Thymus (tissue), 11 donors: ENCODE measurements around the gene GPR108. TPM values are rescaled to one million over a fixed set of nuclear protein-coding genes. Genes with fewer than 3 reads are reported as not detected.

Source experiments
- DNase-seq, 9 donors: peaks; one replicate each; pipeline ENCODE4 v3.0.0-alpha.2; 2013; ENCODE audit warnings: low spot score in 9 of 9, low read depth in 6 of 9, missing footprints in 1 of 9
- H3K27ac ChIP-seq, 2 donors: one replicate each; pipeline ENCODE4 v1.5.1; 2013; ENCODE audit warnings: control low read depth in 1 of 2, low read depth in 1 of 2, low read length in 1 of 2, mild to moderate bottlenecking in 1 of 2, moderate library complexity in 1 of 2
- H3K27me3 ChIP-seq, 2 donors: one replicate each; pipeline ENCODE4 v1.5.1; 2013; ENCODE audit warnings: low read length in 1 of 2; ENCODE audit not compliant: control insufficient read depth in 2 of 2, insufficient read depth in 1 of 2
- H3K36me3 ChIP-seq, 2 donors: one replicate each; pipeline ENCODE4 v1.5.1; 2013; ENCODE audit warnings: low read length in 1 of 2, mild to moderate bottlenecking in 1 of 2, moderate library complexity in 1 of 2; ENCODE audit not compliant: control insufficient read depth in 2 of 2, insufficient read depth in 2 of 2
- H3K4me1 ChIP-seq, 2 donors: one replicate each; pipeline ENCODE4 v1.5.1; 2013; ENCODE audit warnings: low read length in 2 of 2; ENCODE audit not compliant: control insufficient read depth in 2 of 2, insufficient read depth in 2 of 2
- H3K4me3 ChIP-seq, 2 donors: one replicate each; pipeline ENCODE4 v1.5.1; 2013; ENCODE audit warnings: low read length in 2 of 2, control low read depth in 1 of 2, mild to moderate bottlenecking in 1 of 2
- H3K9me3 ChIP-seq, 2 donors: one replicate each; pipeline ENCODE4 v1.5.1; 2013; ENCODE audit warnings: low read length in 1 of 2, mild to moderate bottlenecking in 1 of 2; ENCODE audit not compliant: control insufficient read depth in 2 of 2, insufficient read depth in 1 of 2
- WGBS: extraction: QIAGEN DNeasy Blood & Tissue Kit; methylation state at CpG from one replicate; pipeline ENCODE4 v1.1.7; 2013; 5-methylcytosine and 5-hydroxymethylcytosine counted together
- polyA plus RNA-seq: library from polyadenylated mRNA; stranded (reverse); fragments of 200-250 nt; gene quantifications from one replicate; pipeline ENCODE4 v1.2.3, GENCODE V29; 2013
- total RNA-seq: library from RNA; stranded (reverse); fragments of 120-200 nt; gene quantifications from one replicate; pipeline ENCODE4 v1.2.4, GENCODE V29; 2013
- donor health status: healthy.

The GPR108 gene
- total and polyA plus RNA-seq, 2 donors, result 34.9 to 106 TPM

DNA sequence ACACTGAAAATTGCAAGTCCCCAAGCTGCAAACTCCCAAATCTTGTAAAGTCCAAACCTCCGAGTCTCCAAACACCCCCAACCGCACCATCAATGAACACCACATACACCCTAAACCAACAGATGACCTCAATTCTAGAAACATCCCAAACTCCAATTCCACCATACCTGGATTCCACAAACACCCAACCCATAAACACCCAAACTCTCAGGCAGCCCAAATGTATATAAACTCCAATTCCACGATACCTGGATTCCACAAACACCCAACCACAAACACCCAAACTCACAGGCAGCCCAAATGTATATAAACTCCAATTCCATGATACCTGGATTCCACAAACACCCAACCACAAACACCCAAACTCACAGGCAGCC, 17.4 kb downstream of the GPR108 start:
- peaks cover 0 to 11% of the 10 kb centered on the region in 2 donors for H3K4me1 ChIP-seq
- no peak for DNase-seq
- H3K4me3 ChIP-seq, result peak overlapping the region in 1 of 2 donors; percentile 10
- 93% methylated on average over 3 of the region's 3 CpGs for WGBS
- no peaks in the 10 kb centered on the region for H3K36me3 ChIP-seq
- H3K9me3 ChIP-seq, result peaks cover 0 to 7% of the 10 kb centered on the region in 2 donors
- no peak overlapping the region for H3K27ac ChIP-seq
- H3K27me3 ChIP-seq, result peaks cover 0 to 2% of the 10 kb centered on the region in 2 donors

DNA sequence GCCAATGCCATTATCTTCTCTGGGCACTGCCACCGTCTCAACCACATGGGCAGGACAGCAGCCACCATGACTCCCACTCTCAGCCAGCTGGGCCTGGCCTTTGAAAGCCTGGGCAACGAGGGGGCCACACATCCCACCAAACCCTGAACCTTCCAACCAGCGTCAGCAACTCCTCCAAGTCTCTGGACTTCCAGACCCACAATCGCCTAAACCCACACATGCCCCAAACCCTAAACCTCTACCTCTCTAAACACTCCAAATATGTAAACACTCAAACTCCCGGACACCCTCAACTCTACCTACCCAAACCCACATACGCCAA, 17.9 kb downstream of the GPR108 start:
- H3K9me3 ChIP-seq, result peaks cover 0 to 7% of the 10 kb centered on the region in 2 donors
- no peak overlapping the region for H3K27ac ChIP-seq
- H3K27me3 ChIP-seq, result peaks cover 0 to 2% of the 10 kb centered on the region in 2 donors
- H3K4me3 ChIP-seq, result no peak overlapping the region
- no peak for DNase-seq
- 92% methylated on average over 6 of the region's 6 CpGs for WGBS
- no peaks in the 10 kb centered on the region for H3K36me3 ChIP-seq
- H3K4me1 ChIP-seq, result peaks cover 0 to 11% of the 10 kb centered on the region in 2 donors

DNA sequence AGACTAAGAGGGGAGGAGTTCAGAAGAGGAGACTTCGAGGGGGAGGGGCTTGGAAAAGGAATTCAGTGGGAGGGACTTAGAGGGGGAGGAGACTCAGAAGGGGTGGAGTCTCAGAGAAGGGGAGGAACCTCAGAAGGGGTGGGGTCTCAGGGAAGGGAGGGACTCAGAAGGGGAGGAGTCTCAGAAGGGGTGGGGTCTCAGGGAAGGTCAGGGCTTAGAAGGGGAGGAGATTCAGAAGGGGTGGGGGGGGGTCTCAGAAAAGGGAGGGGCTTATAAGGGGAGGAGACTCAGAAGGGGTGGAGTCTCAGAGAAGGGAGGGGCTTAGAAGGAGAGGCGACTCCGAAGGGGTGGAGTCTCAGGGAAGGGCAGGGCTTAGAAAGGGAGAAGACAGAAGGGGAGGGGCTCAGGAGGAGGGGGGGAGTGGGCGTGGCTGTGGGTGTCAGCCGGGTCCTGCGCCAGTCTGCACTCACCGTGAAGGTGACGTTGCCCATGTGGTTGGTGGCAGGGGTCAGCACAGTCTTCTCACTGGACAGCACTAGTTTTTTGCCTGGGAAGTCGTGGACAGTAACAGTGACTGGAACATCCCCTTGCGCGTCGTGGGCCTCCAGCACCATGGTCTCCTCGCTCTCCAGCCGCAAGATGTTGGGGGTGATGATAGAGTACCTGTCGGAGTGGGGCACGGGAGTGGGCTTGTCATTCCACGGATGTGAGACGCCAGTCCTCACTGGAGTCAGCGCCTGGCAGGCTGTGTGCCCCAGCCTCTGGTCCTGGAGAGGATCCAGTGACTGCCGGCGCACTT, 18.4 kb downstream of the GPR108 start:
- peaks cover 0 to 7% of the 10 kb centered on the region in 2 donors for H3K9me3 ChIP-seq
- WGBS, result 95% methylated on average over 21 of the region's 21 CpGs

DNA sequence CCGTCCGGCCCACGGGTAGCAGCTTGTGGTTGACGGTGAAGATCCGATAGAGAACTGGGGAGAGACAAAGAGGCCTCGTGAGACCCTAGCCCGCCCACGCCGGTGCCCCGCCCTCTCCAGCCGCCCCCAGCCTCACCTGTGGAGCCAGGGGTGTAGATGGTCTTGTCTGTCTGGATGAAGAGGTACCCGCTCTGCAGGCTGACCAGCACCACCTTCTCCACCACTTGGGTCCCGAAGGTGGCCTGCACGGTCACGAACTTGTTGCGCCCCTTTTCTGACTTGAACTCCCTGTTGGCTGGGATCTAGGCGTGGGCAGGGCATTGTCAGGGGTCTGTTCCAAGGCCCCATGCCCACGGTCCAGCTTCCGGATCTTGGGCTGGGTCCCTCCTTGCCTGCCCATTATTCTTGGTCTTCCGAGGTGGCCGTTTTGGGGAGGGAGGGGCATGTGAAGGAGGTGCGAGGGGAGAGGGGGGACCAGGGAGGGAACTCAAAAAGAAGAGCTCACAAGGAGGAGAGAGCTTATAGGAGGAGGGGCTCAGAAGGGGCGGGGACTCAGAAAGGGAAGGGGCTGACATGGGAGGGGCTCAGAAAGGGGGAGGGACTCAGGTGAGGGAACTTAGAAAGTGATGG, 19.2 kb downstream of the GPR108 start:
- Histone ChIP-seq H3K27ac (no peak overlapping the region), H3K4me3 (no peak overlapping the region), H3K4me1 (peaks cover 0 to 10% of the 10 kb centered on the region in 2 donors), H3K27me3 (peaks cover 0 to 2% of the 10 kb centered on the region in 2 donors), H3K36me3 (no peaks in the 10 kb centered on the region), H3K9me3 (peaks cover 0 to 7% of the 10 kb centered on the region in 2 donors)
- 83% methylated on average over 23 of the region's 23 CpGs for WGBS
- no peak for DNase-seq

More for the DNA sequence above, 18.4 kb downstream of the GPR108 start:
- no peak overlapping the region for H3K4me3 ChIP-seq
- peaks cover 0 to 2% of the 10 kb centered on the region in 2 donors for H3K27me3 ChIP-seq
- H3K27ac ChIP-seq, result no peak overlapping the region
- DNase-seq, result no peak
- H3K36me3 ChIP-seq, result no peaks in the 10 kb centered on the region
- peaks cover 0 to 11% of the 10 kb centered on the region in 2 donors for H3K4me1 ChIP-seq

DNA sequence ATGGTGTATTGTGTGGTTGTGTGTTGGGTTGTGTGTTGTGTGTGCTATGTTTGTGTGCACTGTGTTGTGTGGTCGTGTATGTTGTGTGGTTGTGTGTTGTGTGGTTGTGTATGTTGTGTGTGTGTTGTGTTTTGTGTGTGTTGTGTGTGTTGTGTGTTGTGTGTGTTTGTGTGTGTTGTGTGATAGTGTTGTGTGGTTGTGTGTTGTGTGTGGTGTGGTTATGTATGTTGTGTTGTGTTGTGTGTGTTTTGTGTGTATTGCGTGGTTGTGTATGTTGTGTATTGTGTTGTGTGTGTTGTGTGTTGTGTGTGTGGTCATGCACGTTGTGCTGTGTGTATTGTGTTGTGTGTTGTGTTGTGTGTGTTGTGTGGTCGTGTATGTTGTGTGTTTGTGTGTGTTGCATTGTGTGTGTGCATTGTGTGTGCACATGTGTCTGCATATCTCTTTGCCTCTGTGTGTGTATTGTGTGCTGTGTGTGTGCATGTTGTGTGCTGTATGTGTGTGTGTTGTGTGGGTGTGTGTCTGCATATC, 19.9 kb downstream of the GPR108 start:
- H3K9me3 ChIP-seq, result peaks cover 0 to 7% of the 10 kb centered on the region in 2 donors
- peaks cover 0 to 6% of the 10 kb centered on the region in 2 donors for H3K4me1 ChIP-seq
- no peak for DNase-seq
- no peaks in the 10 kb centered on the region for H3K36me3 ChIP-seq
- no peak overlapping the region for H3K4me3 ChIP-seq
- peaks cover 0 to 2% of the 10 kb centered on the region in 2 donors for H3K27me3 ChIP-seq
- WGBS, result 90% methylated on average over 4 of the region's 4 CpGs
- no peak overlapping the region for H3K27ac ChIP-seq

DNA sequence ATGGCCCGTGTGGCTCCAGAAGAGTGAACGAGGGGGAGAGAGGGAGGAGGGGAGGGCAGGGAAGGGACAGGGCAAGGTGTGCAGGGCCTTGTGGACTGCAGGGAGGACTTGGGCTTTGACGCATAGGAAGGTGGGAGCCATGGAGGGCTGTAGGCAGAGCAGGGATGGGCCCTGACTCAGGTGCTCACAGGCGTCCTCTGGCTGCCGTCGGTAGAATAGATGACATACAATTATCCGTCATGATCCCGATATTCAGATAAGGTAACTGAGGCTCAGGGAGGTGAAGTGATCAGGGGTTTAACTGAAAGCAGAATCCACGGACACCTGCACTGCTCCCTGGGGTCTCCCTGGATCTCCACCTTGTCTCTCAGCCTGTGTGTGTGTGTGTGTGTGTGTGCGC, 20.3 kb downstream of the GPR108 start:
- H3K36me3 ChIP-seq, result no peaks in the 10 kb centered on the region
- no peak for DNase-seq
- no peak overlapping the region for H3K4me3 ChIP-seq
- H3K27ac ChIP-seq, result no peak overlapping the region
- H3K27me3 ChIP-seq, result peaks cover 0 to 7% of the 10 kb centered on the region in 2 donors
- 85% methylated on average over 10 of the region's 10 CpGs for WGBS
- peaks cover 0 to 4% of the 10 kb centered on the region in 2 donors for H3K4me1 ChIP-seq
- peaks cover 0 to 7% of the 10 kb centered on the region in 2 donors for H3K9me3 ChIP-seq

DNA sequence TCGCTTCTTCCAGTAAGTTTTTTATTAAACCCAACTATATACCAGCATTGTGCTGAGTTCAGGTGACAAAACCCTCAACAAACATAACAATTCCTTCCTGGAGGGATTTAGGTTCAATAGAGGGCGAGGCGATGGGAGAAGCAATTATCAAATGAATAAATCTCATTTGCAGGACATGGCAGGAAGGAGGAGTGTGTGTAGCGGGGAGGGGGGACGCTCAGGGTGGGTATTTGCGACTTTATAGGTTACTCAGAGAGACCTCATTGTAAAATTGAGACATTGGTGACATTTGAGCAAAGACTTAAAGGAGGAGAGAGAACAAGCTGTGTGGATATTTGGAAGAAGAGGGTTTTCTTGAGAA, 20.8 kb downstream of the GPR108 start:
- no peak for DNase-seq
- 84% methylated on average over 6 of the region's 6 CpGs for WGBS

DNA sequence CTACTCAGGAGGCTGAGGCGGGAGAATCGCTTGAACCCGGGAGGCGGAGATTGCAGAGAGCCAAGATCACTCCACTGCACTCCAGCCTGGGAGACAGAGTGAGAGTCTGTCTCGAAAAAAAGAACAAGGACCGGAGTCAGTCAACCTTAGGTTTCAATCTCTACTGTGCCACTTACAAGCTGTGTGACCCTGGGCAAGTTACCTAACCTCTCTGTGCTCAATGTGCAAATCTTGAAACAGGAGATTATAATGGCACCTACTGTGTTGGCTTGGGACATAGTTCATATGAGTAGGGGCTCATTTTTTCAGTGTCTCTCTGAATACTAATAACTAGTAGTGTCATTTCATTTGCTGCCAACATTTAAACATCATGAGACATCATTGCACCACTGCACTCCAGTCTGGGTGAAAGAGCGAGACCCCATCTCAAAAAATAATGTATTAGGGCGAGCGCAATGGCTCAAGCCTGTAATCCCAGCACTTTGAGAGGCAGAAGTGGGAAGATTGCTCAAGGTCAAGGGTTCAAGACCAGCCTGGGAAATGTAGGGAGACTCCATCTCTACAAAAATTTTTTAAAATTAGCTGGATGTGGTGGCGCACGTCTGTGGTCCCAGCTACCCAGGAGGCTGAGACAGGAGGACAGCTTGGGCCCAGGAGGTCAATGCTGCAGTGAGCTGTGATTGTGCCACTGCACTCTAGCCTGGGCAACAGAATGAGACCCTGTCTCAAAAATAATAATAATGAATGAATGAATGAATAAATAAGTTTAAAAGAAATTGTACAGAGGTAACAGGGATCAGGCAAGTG, 22.4 kb downstream of the GPR108 start:
- no peak overlapping the region for H3K4me3 ChIP-seq
- DNase-seq, result no peak
- H3K9me3 ChIP-seq, result peaks cover 0 to 7% of the 10 kb centered on the region in 2 donors
- WGBS, result 97% methylated on average over 11 of the region's 11 CpGs
- no peak overlapping the region for H3K27ac ChIP-seq
- H3K27me3 ChIP-seq, result peaks cover 0 to 28% of the 10 kb centered on the region in 2 donors
- H3K36me3 ChIP-seq, result no peaks in the 10 kb centered on the region
- H3K4me1 ChIP-seq, result no peaks in the 10 kb centered on the region

More for the DNA sequence above, 20.8 kb downstream of the GPR108 start:
- no peak overlapping the region for H3K27ac ChIP-seq
- peaks cover 0 to 11% of the 10 kb centered on the region in 2 donors for H3K27me3 ChIP-seq
- no peak overlapping the region for H3K4me3 ChIP-seq
- H3K4me1 ChIP-seq, result peaks cover 0 to 2% of the 10 kb centered on the region in 2 donors
- peaks cover 0 to 7% of the 10 kb centered on the region in 2 donors for H3K9me3 ChIP-seq
- no peaks in the 10 kb centered on the region for H3K36me3 ChIP-seq
